Measurements from ENCODE around the gene BAIAP2. TPM values are rescaled to one million over a fixed set of nuclear protein-coding genes. Genes with fewer than 3 reads are reported as not detected.
"Not testable (repeated sequence)": the region's sequence is repeated elsewhere in the genome, so short reads cannot be mapped to it uniquely, and the experiment has no call there.

The BAIAP2 gene
- total RNA-seq, 1 donor from 2014 or later = 4.3 TPM

- Mint-ChIP-seq H3K36me3 (ENCODE audit: low read depth) (peaks cover 4% of the 10 kb centered on the region), H3K4me1 (ENCODE audit: low read depth) (peaks cover 14% of the 10 kb centered on the region), H3K27ac (no peak overlapping the region), H3K27me3 (ENCODE audit: insufficient read depth) (peaks cover 39% of the 10 kb centered on the region), H3K4me3 (no peak overlapping the region), H3K9me3 (peaks cover 9% of the 10 kb centered on the region)
- no peak for DNase-seq (ENCODE audit: low spot score)
- intact Hi-C loops (cut with micrococcal nuclease) = no loop called here
Measured at GRCh38 chr17:81006891-81007290, 28.1 kb upstream of the BAIAP2 start.

GRCh38 chr17:81008140-81008539 lies 26.8 kb upstream of the BAIAP2 start:
- peaks cover 12% of the 10 kb centered on the region for H3K9me3 Mint-ChIP-seq
- peaks cover 4% of the 10 kb centered on the region for H3K36me3 Mint-ChIP-seq (ENCODE audit: low read depth)
- DNase-seq (ENCODE audit: low spot score) = no peak
- peaks cover 29% of the 10 kb centered on the region for H3K27me3 Mint-ChIP-seq (ENCODE audit: insufficient read depth)
- no peak overlapping the region for H3K4me3 Mint-ChIP-seq
- intact Hi-C loops (cut with micrococcal nuclease) = no loop called here
- H3K27ac Mint-ChIP-seq = no peak overlapping the region
- peaks cover 14% of the 10 kb centered on the region for H3K4me1 Mint-ChIP-seq (ENCODE audit: low read depth)

GRCh38 chr17:81009136-81009535 lies 25.8 kb upstream of the BAIAP2 start:
- Mint-ChIP-seq H3K9me3 (peaks cover 12% of the 10 kb centered on the region), H3K4me1 (ENCODE audit: low read depth) (peaks cover 7% of the 10 kb centered on the region), H3K4me3 (no peak overlapping the region), H3K27ac (no peak overlapping the region), H3K36me3 (ENCODE audit: low read depth) (peaks cover 4% of the 10 kb centered on the region), H3K27me3 (ENCODE audit: insufficient read depth) (peaks cover 23% of the 10 kb centered on the region)
- intact Hi-C loops (cut with micrococcal nuclease) = no loop called here
- DNase-seq (ENCODE audit: low spot score) = no peak

DNA sequence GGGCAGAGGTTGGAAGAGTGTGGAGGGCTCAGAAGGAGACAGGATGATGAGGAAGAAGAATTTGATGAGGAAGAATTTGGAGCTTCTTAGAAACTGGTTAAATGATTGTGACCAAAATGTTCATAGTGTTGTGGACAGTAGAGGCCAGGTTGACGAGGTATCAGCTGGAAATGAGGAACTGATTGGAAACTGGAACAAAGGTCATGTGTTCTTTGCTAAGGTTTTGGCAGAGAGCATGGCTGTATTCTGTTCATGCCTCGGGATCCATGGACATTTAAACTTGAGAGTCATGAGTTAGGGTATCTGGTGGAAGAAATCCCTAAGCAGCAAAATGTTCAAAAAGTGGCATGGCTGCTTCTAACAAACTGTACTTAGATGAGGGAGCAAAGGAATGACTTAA lies 24.0 kb upstream of the BAIAP2 start:
- intact Hi-C loops (cut with micrococcal nuclease) = no loop called here
- peaks cover 14% of the 10 kb centered on the region for H3K27me3 Mint-ChIP-seq (ENCODE audit: insufficient read depth)
- DNase-seq (ENCODE audit: low spot score) = no peak
- H3K36me3 Mint-ChIP-seq (ENCODE audit: low read depth) = peaks cover 2% of the 10 kb centered on the region
- H3K4me1 Mint-ChIP-seq (ENCODE audit: low read depth) = no peaks in the 10 kb centered on the region
- H3K4me3 Mint-ChIP-seq = no peak overlapping the region
- H3K27ac Mint-ChIP-seq = no peak overlapping the region
- peaks cover 18% of the 10 kb centered on the region for H3K9me3 Mint-ChIP-seq

- no peak for DNase-seq (ENCODE audit: low spot score)
- Mint-ChIP-seq H3K27me3 (ENCODE audit: insufficient read depth) (peaks cover 6% of the 10 kb centered on the region), H3K36me3 (ENCODE audit: low read depth) (peaks cover 2% of the 10 kb centered on the region), H3K4me1 (ENCODE audit: low read depth) (peaks cover 6% of the 10 kb centered on the region), H3K9me3 (peaks cover 26% of the 10 kb centered on the region), H3K4me3 (no peak overlapping the region), H3K27ac (no peak overlapping the region)
- intact Hi-C loops (cut with micrococcal nuclease) = no loop called here
Measured at GRCh38 chr17:81011951-81012350, 23.0 kb upstream of the BAIAP2 start.

DNA sequence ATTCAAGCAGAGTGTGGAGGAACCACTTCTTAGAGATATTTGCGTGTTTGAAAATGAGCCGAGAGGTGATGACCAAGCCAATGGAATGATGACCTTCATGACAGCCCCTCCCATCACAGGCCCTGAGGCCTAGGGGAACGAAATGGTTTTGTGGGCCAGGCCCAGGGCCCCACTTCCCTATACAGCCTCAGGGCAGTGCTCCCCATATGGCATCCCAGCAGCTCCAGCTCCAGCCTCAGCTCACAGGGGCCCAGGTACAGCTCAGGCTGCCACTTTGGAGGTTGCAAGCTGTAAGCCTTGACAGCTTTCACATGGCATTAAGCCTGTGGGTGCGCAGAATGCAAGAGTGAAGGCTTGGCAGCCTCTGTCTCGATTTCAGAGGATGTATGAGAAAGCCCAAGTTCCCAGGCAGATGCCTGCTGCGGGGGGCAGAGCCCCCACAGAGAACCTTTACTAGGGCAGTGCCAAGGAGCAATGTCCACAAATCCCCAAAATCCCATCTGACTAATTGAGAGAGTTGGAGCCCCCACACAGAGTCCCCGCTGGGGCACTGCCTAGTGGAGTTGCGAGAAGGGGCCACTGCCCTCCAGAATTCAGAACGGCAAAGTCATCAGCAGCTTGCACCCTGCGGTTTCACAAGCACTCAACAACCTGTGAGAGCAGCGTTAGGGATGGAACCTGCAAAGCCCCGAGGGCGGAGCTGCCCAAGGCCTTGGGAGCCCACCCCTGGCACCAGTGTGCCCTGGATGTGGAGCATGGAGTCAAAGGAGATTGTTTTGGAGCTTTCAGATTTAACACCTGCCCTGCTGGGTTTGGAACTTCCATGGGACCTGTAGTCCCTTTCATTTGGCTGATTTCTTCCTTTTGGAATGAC lies 22.1 kb upstream of the BAIAP2 start:
- intact Hi-C loops (cut with micrococcal nuclease) = no loop called here

GRCh38 chr17:81013642-81014041 lies 21.3 kb upstream of the BAIAP2 start:
- no peak for DNase-seq (ENCODE audit: low spot score)
- peaks cover 2% of the 10 kb centered on the region for H3K36me3 Mint-ChIP-seq (ENCODE audit: low read depth)
- intact Hi-C loops (cut with micrococcal nuclease) = no loop called here
- no peak overlapping the region for H3K4me3 Mint-ChIP-seq
- H3K9me3 Mint-ChIP-seq = peaks cover 27% of the 10 kb centered on the region
- no peak overlapping the region for H3K27ac Mint-ChIP-seq
- H3K27me3 Mint-ChIP-seq (ENCODE audit: insufficient read depth) = no peaks in the 10 kb centered on the region
- H3K4me1 Mint-ChIP-seq (ENCODE audit: low read depth) = peaks cover 23% of the 10 kb centered on the region

More for the DNA sequence above, 22.1 kb upstream of the BAIAP2 start:
- Mint-ChIP-seq H3K27ac (no peak overlapping the region), H3K27me3 (ENCODE audit: insufficient read depth) (peaks cover 2% of the 10 kb centered on the region), H3K4me1 (ENCODE audit: low read depth) (peaks cover 14% of the 10 kb centered on the region), H3K4me3 (no peak overlapping the region), H3K9me3 (peaks cover 27% of the 10 kb centered on the region), H3K36me3 (ENCODE audit: low read depth) (peaks cover 2% of the 10 kb centered on the region)
- no peak for DNase-seq (ENCODE audit: low spot score)

- Mint-ChIP-seq H3K36me3 (ENCODE audit: low read depth) (peaks cover 2% of the 10 kb centered on the region), H3K9me3 (peaks cover 27% of the 10 kb centered on the region), H3K27me3 (ENCODE audit: insufficient read depth) (no peaks in the 10 kb centered on the region), H3K27ac (no peak overlapping the region), H3K4me1 (ENCODE audit: low read depth) (peaks cover 31% of the 10 kb centered on the region), H3K4me3 (no peak overlapping the region)
- DNase-seq (ENCODE audit: low spot score) = no peak
- intact Hi-C loops (cut with micrococcal nuclease) = no loop called here
Measured at GRCh38 chr17:81015136-81015535, 19.8 kb upstream of the BAIAP2 start.

DNA sequence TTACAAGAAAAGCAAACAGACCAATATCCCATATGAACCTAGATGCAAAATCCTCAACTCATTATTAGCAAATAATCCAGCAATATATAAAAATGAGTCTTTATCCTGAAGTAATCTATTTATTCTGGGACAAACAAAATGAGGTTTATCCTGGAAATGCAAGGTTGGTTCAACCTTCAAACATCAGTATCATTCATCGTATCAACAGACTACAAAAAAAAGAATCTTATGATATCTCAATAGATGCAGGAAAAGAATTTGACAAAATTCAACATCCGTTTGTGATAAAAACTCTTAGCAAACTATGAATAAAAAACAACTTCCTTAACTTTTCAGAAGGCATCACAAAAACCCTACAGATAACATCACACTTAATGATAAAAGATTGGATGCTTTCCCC lies 18.4 kb upstream of the BAIAP2 start:
- Mint-ChIP-seq H3K4me3 (no peak overlapping the region), H3K27ac (peak overlapping the region; percentile 19), H3K4me1 (ENCODE audit: low read depth) (peaks cover 31% of the 10 kb centered on the region), H3K36me3 (ENCODE audit: low read depth) (peaks cover 2% of the 10 kb centered on the region), H3K9me3 (peaks cover 20% of the 10 kb centered on the region), H3K27me3 (ENCODE audit: insufficient read depth) (no peaks in the 10 kb centered on the region)
- DNase-seq (ENCODE audit: low spot score) = no peak
- intact Hi-C loops (cut with micrococcal nuclease) = no loop called here

- DNase-seq (ENCODE audit: low spot score); H3K36me3 Mint-ChIP-seq (ENCODE audit: low read depth); intact Hi-C loops (cut with micrococcal nuclease); H3K27ac Mint-ChIP-seq; H3K27me3 Mint-ChIP-seq (ENCODE audit: insufficient read depth): not testable (repeated sequence)
- Mint-ChIP-seq H3K9me3 (peaks cover 16% of the 10 kb centered on the region), H3K4me1 (ENCODE audit: low read depth) (peaks cover 31% of the 10 kb centered on the region), H3K4me3 (peak overlapping the region; percentile 82)
Measured at GRCh38 chr17:81017330-81017729, 17.6 kb upstream of the BAIAP2 start.

DNA sequence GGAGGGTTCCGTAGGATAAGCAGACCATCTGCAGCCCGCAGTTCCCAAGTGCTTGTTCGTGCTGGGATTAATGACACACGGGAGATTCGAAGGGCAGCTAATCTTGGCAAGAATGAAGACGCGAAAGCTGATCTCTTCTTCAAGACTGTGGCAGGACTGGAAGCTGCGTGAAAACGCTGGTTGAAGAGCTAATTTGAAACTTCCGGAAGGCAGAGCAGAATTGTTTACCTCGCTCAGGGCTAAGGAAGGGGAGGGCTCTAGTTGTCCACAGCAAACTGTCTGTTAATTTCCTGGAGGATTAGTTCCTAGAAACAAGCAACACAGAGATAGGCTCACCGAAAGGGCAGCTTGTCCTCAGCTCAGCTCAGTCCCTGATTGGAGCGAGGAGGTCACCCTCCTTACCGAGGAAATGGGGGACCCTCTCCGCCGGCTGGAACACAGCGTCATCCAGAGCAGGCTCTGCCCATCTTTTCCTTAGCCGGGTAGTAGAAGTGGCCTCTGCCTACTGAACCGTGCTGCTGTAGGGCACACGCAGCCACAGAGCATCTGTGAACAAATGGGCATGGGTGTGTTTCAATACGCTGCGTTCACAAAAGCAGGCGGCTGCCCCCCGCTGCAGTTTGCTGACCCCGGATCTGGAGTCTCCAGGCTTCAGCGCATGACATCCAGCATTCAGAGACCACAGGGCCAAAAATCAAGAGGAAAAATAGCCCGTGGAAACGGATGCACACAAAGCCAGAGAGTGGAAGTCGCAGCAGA lies 16.7 kb upstream of the BAIAP2 start:
- peak overlapping the region; percentile 82 for H3K4me3 Mint-ChIP-seq
- DNase-seq (ENCODE audit: low spot score) = peak; percentile 30
- H3K4me1 Mint-ChIP-seq (ENCODE audit: low read depth) = peaks cover 31% of the 10 kb centered on the region
- peaks cover 16% of the 10 kb centered on the region for H3K9me3 Mint-ChIP-seq
- no peaks in the 10 kb centered on the region for H3K27me3 Mint-ChIP-seq (ENCODE audit: insufficient read depth)
- peak overlapping the region; percentile 97 for H3K27ac Mint-ChIP-seq
- H3K36me3 Mint-ChIP-seq (ENCODE audit: low read depth) = peaks cover 2% of the 10 kb centered on the region
- intact Hi-C loops (cut with micrococcal nuclease) = loop anchor here (1.0 kb wide), 1 partner anchor 27 kb away; the partner anchor contains the start of gene CHMP6

- Mint-ChIP-seq H3K4me1 (ENCODE audit: low read depth) (peaks cover 36% of the 10 kb centered on the region), H3K27me3 (ENCODE audit: insufficient read depth) (no peaks in the 10 kb centered on the region), H3K36me3 (ENCODE audit: low read depth) (no peaks in the 10 kb centered on the region), H3K27ac (peak overlapping the region; percentile 23), H3K4me3 (no peak overlapping the region), H3K9me3 (peaks cover 16% of the 10 kb centered on the region)
- no peak for DNase-seq (ENCODE audit: low spot score)
- intact Hi-C loops (cut with micrococcal nuclease) = no loop called here
Measured at GRCh38 chr17:81019563-81020442, 15.1 kb upstream of the BAIAP2 start.

Measured in activated T-helper 1 cell treated with anti-CD3 and anti-CD28 coated beads, Interleukin-12 subunit alpha, Interleukin-12 subunit beta, Interleukin-2, Interleukin-4 antibody, amounts not matched to agents 30 ng/mL and 10 ng/mL and 1 ng/mL, durations not matched to agents 14 hours and 24 hours and 36 hours (primary cell).